ENCODE measurements around the gene C1orf115. TPM values are rescaled to one million over a fixed set of nuclear protein-coding genes. Genes with fewer than 3 reads are reported as not detected.
"Not testable (repeated sequence)": the region's sequence is repeated elsewhere in the genome, so short reads cannot be mapped to it uniquely, and the experiment has no call there.

C1orf115 gene
- total and polyA plus RNA-seq, 4 donors, result 29.6 to 56.6 (median 40.5) TPM

DNA sequence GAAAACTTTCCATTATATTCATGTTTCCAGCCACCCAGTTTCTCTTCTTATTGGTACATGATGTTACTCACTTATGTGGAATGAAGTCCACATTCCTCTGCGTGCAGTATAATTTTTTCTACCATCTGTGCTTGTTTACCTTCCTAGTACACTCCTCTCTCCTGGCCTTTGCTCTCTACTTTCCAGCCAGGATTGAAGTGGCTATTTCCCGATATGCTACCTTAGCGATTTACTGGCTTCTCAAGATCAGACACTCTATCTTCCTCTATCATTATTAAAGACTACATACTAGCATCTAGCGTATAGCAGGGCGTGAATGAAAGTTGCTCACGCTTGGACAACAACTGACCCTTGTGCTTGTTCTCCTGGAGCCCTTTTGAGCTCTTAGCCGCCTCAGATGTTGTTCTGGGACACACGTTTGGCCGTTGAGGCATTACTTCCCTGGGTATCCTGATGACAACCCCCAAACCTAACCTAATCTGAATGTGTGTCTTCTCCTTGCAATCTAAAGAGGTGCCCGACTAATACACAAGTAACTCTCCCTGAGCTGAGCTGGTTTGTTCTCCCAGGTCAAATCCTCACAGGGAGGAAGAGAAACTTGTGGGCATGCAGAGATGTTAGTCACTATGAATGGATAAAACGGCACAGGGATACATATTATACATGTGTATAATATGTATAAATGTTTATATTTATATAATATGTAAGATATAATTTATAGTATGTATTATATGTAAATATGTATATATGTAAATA lies 44.6 kb downstream of the C1orf115 start:
- H3K4me3 ChIP-seq (ENCODE audit: low read depth in 1 of 3, low read length in 3 of 3), result peak overlapping the region in 2 of 3 donors; percentile 5 to 53
- WGBS, result 33% methylated on average over 11 of the region's 11 CpGs
- H3K4me1 ChIP-seq (ENCODE audit: control insufficient read depth in 4 of 4, insufficient read depth in 4 of 4, low read length in 3 of 4), result peaks cover 8 to 33% (median 25%) of the 10 kb centered on the region in 4 donors
- peak overlapping the region; percentile 60 to 82 for H3K27ac ChIP-seq (ENCODE audit: low read depth in 1 of 2, low read length in 2 of 2)
- H3K9me3 ChIP-seq (ENCODE audit: control insufficient read depth in 4 of 4, low read length in 3 of 4), result no peaks in the 10 kb centered on the region
- peak overlapping the region in 1 of 2 donors; percentile 85 for H3K9ac ChIP-seq (ENCODE audit: low read depth in 1 of 2, low read length in 2 of 2)
- no peak for DNase-seq (ENCODE audit: low spot score)
- no peaks in the 10 kb centered on the region for H3K27me3 ChIP-seq (ENCODE audit: control insufficient read depth in 4 of 4, insufficient read depth in 4 of 4, low read length in 3 of 4)
- peak; percentile 94 for TF ChIP-seq FOXA2 (IDR thresholded peaks at IDR 0.05)
- TF ChIP-seq TAF1 (conservative IDR thresholded peaks at IDR 0.05), result no peak
- peak; percentile 95 for TF ChIP-seq FOXA1 (IDR thresholded peaks at IDR 0.05)
- TF ChIP-seq, protein P1, sequence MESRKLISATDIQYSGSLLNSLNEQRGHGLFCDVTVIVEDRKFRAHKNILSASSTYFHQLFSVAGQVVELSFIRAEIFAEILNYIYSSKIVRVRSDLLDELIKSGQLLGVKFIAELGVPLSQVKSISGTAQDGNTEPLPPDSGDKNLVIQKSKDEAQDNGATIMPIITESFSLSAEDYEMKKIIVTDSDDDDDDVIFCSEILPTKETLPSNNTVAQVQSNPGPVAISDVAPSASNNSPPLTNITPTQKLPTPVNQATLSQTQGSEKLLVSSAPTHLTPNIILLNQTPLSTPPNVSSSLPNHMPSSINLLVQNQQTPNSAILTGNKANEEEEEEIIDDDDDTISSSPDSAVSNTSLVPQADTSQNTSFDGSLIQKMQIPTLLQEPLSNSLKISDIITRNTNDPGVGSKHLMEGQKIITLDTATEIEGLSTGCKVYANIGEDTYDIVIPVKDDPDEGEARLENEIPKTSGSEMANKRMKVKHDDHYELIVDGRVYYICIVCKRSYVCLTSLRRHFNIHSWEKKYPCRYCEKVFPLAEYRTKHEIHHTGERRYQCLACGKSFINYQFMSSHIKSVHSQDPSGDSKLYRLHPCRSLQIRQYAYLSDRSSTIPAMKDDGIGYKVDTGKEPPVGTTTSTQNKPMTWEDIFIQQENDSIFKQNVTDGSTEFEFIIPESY (IDR thresholded peaks at IDR 0.05), result peak; percentile 71
- TF ChIP-seq RXRA (IDR thresholded peaks at IDR 0.05), result peak; percentile 58 to 69
- peak; percentile 69 for TF ChIP-seq YY1 (IDR thresholded peaks at IDR 0.05)
- TF ChIP-seq NR2F2 (IDR thresholded peaks at IDR 0.05), result no peak
- peak; percentile 64 for TF ChIP-seq HNF4G (IDR thresholded peaks at IDR 0.05)
- peak; percentile 34 to 50 for TF ChIP-seq RAD21 (IDR thresholded peaks at IDR 0.05)
- TF ChIP-seq, protein P2, sequence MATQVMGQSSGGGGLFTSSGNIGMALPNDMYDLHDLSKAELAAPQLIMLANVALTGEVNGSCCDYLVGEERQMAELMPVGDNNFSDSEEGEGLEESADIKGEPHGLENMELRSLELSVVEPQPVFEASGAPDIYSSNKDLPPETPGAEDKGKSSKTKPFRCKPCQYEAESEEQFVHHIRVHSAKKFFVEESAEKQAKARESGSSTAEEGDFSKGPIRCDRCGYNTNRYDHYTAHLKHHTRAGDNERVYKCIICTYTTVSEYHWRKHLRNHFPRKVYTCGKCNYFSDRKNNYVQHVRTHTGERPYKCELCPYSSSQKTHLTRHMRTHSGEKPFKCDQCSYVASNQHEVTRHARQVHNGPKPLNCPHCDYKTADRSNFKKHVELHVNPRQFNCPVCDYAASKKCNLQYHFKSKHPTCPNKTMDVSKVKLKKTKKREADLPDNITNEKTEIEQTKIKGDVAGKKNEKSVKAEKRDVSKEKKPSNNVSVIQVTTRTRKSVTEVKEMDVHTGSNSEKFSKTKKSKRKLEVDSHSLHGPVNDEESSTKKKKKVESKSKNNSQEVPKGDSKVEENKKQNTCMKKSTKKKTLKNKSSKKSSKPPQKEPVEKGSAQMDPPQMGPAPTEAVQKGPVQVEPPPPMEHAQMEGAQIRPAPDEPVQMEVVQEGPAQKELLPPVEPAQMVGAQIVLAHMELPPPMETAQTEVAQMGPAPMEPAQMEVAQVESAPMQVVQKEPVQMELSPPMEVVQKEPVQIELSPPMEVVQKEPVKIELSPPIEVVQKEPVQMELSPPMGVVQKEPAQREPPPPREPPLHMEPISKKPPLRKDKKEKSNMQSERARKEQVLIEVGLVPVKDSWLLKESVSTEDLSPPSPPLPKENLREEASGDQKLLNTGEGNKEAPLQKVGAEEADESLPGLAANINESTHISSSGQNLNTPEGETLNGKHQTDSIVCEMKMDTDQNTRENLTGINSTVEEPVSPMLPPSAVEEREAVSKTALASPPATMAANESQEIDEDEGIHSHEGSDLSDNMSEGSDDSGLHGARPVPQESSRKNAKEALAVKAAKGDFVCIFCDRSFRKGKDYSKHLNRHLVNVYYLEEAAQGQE (IDR thresholded peaks at IDR 0.05), result peak; percentile 72
- TF ChIP-seq EGR1 (IDR thresholded peaks at IDR 0.05; ENCODE audit: low read depth in 2 of 2), result peak in 1 of 2 donors; percentile 72
- TF ChIP-seq, protein P3, sequence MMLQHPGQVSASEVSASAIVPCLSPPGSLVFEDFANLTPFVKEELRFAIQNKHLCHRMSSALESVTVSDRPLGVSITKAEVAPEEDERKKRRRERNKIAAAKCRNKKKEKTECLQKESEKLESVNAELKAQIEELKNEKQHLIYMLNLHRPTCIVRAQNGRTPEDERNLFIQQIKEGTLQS (IDR thresholded peaks at IDR 0.05), result peak; percentile 40
- TF ChIP-seq JUND (IDR thresholded peaks at IDR 0.05), result peak; percentile 74 to 75
- peak; percentile 95 for TF ChIP-seq SP1 (IDR thresholded peaks at IDR 0.05)
- peak in 1 of 2 donors; percentile 31 for TF ChIP-seq GABPA (IDR thresholded peaks at IDR 0.05 in 1 of 2, conservative IDR thresholded peaks at IDR 0.05 in 1 of 2)
- peak; percentile 89 to 91 for TF ChIP-seq HNF4A (conservative IDR thresholded peaks at IDR 0.05)
- TF ChIP-seq, protein P4, sequence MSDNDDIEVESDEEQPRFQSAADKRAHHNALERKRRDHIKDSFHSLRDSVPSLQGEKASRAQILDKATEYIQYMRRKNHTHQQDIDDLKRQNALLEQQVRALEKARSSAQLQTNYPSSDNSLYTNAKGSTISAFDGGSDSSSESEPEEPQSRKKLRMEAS (IDR thresholded peaks at IDR 0.05), result peak; percentile 92
- TF ChIP-seq, protein P5, sequence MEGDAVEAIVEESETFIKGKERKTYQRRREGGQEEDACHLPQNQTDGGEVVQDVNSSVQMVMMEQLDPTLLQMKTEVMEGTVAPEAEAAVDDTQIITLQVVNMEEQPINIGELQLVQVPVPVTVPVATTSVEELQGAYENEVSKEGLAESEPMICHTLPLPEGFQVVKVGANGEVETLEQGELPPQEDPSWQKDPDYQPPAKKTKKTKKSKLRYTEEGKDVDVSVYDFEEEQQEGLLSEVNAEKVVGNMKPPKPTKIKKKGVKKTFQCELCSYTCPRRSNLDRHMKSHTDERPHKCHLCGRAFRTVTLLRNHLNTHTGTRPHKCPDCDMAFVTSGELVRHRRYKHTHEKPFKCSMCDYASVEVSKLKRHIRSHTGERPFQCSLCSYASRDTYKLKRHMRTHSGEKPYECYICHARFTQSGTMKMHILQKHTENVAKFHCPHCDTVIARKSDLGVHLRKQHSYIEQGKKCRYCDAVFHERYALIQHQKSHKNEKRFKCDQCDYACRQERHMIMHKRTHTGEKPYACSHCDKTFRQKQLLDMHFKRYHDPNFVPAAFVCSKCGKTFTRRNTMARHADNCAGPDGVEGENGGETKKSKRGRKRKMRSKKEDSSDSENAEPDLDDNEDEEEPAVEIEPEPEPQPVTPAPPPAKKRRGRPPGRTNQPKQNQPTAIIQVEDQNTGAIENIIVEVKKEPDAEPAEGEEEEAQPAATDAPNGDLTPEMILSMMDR (IDR thresholded peaks at IDR 0.05; ENCODE audit: low read depth, low read length, missing input control), result no peak
- no peaks in the 10 kb centered on the region for H3K36me3 ChIP-seq (ENCODE audit: control insufficient read depth in 4 of 4, insufficient read depth in 3 of 4, low read depth in 1 of 4, low read length in 3 of 4)

DNA sequence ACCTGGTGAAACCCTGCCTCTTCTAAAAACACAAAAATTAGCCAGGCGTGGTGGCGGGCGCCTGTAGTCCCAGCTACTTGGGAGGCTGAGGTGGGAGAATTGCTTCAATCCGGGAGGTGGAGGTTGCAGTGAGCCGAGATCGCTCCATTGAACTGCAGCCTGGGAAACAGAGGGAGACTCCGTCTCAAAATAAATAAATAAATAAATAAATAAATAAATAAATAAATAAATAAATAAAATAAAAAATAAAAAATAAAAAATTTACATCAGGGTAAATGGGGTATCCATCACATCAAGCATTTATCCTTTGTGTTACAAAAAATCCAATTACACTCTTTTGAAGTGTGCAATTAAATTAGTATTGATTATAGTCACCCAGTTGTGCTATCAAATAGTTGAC lies 46.1 kb downstream of the C1orf115 start:
- H3K4me3 ChIP-seq (ENCODE audit: low read depth in 1 of 3, low read length in 3 of 3); H3K9me3 ChIP-seq (ENCODE audit: control insufficient read depth in 4 of 4, low read length in 3 of 4); H3K9ac ChIP-seq (ENCODE audit: low read depth in 1 of 2, low read length in 2 of 2); H3K36me3 ChIP-seq (ENCODE audit: control insufficient read depth in 4 of 4, insufficient read depth in 3 of 4, low read depth in 1 of 4, low read length in 3 of 4); DNase-seq (ENCODE audit: low spot score); H3K27me3 ChIP-seq (ENCODE audit: control insufficient read depth in 4 of 4, insufficient read depth in 4 of 4, low read length in 3 of 4); H3K27ac ChIP-seq (ENCODE audit: low read depth in 1 of 2, low read length in 2 of 2): not testable (repeated sequence)
- WGBS, result over 99% methylated on average over 7 of the region's 7 CpGs
- peaks cover 8 to 35% (median 25%) of the 10 kb centered on the region in 4 donors for H3K4me1 ChIP-seq (ENCODE audit: control insufficient read depth in 4 of 4, insufficient read depth in 4 of 4, low read length in 3 of 4)
